ENCODE measurements around the gene PPIL1. TPM values are rescaled to one million over a fixed set of nuclear protein-coding genes. Genes with fewer than 3 reads are reported as not detected.

The PPIL1 gene
- total and polyA plus RNA-seq, 10 of the 15 experiments (the other 5 are each of a cell fraction or from before 2014, with no cell fraction given): 39.5 to 95.8 (median 70.5) TPM

GRCh38 chr6:36818756-36819155 is 55.8 kb downstream of the PPIL1 start:
- FAIRE-seq (no peak), DNase-seq (ENCODE audit: low read depth, low spot score) (no peak), ATAC-seq (no peak)
- no peak overlapping the region for H3K4me3 ChIP-seq
- H3K4me2 ChIP-seq (ENCODE audit: control insufficient read depth, insufficient read depth): no peak overlapping the region
- TF ChIP-seq IRF5 (IDR thresholded peaks at IDR 0.05; ENCODE audit: borderline replicate concordance): no peak
- no peak for TF ChIP-seq BCL3 (IDR thresholded peaks at IDR 0.05; ENCODE audit: borderline replicate concordance, insufficient read depth, low read depth, low read length, poor library complexity, severe bottlenecking)
- TF ChIP-seq NKRF (conservative IDR thresholded peaks at IDR 0.05): no peak
- TF ChIP-seq SIN3A (IDR thresholded peaks at IDR 0.05; ENCODE audit: low read depth, low read length): no peak
- no peak for TF ChIP-seq RELA (IDR thresholded peaks at IDR 0.05; ENCODE audit: borderline replicate concordance, partially characterized antibody)
- no peak for TF ChIP-seq SREBF2 (IDR thresholded peaks at IDR 0.05; ENCODE audit: low read length)
- TF ChIP-seq CHD4 (IDR thresholded peaks at IDR 0.05): no peak
- TF ChIP-seq JUND (IDR thresholded peaks at IDR 0.05; ENCODE audit: low read depth, low read length): no peak
- TF ChIP-seq CUX1 (IDR thresholded peaks at IDR 0.05; ENCODE audit: insufficient replicate concordance, low read depth, low read length): no peak
- TF ChIP-seq STAT1 (conservative IDR thresholded peaks at IDR 0.05): no peak
- BruUV-seq (replicated peaks): no TSS peak
- POLR2A ChIA-PET: no interaction called here
- no peaks in the 10 kb centered on the region for H3K4me1 ChIP-seq (ENCODE audit: control insufficient read depth, insufficient read depth, low read length)
- no peak overlapping the region for H2AFZ ChIP-seq (ENCODE audit: control insufficient read depth, low read depth, low read length)
- RAD21 ChIA-PET (ENCODE audit: unreplicated experiment): no interaction called here
- no peaks in the 10 kb centered on the region for H3K9me3 ChIP-seq (replicated peaks; ENCODE audit: control insufficient read depth, insufficient read depth, low read length)
- no peaks in the 10 kb centered on the region for H3K36me3 ChIP-seq (ENCODE audit: control insufficient read depth in 2 of 2, insufficient read depth in 2 of 2, low read length in 1 of 2)
- in situ Hi-C loops (cut with MboI) (no loop called here), intact Hi-C loops (cut with micrococcal nuclease; ENCODE audit: unreplicated experiment) (no loop called here)
- SMC1A ChIA-PET (ENCODE audit: uncharacterized antibody, unreplicated experiment): no interaction called here
- H3K27ac ChIP-seq (ENCODE audit: control insufficient read depth, insufficient read depth): no peak overlapping the region
- H4K20me1 ChIP-seq (ENCODE audit: control insufficient read depth, insufficient read depth): no peaks in the 10 kb centered on the region
- H3K27me3 ChIP-seq (replicated peaks in 1 of 2; ENCODE audit: control insufficient read depth in 2 of 2, insufficient read depth in 2 of 2, low read length in 1 of 2): no peaks in the 10 kb centered on the region; a peak in 1 of 4 replicates
- no peak overlapping the region for H3K9ac ChIP-seq (ENCODE audit: control insufficient read depth, insufficient read depth, low read length)
- H3K79me2 ChIP-seq (ENCODE audit: control insufficient read depth, insufficient read depth, low read length): no peaks in the 10 kb centered on the region
- CTCF ChIA-PET: no interaction called here
- 28% methylated on average over 4 of the region's 4 CpGs for WGBS (ENCODE audit: insufficient coverage, insufficient replicate concordance, low lambda C conversion rate, missing lambda C conversion rate)

All from GM12878 (cell line).